DOHH2 (cell line): ENCODE data around the gene PLPPR1.

Experiments
- H3F3A ChIP-seq: fragments of 200-600 bp; sonication (generic), shearing (Covaris generic); 2 replicates; pipeline ENCODE4 v1.6.0; 2016; ENCODE audit warnings: antibody characterized with exemption, mild to moderate bottlenecking; ENCODE audit not compliant: control insufficient read depth, insufficient read depth
- H3K27ac ChIP-seq: fragments of 200-600 bp; sonication (generic); 2 replicates; pipeline ENCODE4 v1.5.1; 2014; ENCODE audit warnings: low read depth, mild to moderate bottlenecking, low read length, moderate library complexity
- H3K27me3 ChIP-seq: fragments of 200-600 bp; sonication (generic); 2 replicates; pipeline ENCODE4 v1.6.1; 2014; ENCODE audit warnings: mild to moderate bottlenecking, low read length, mixed read lengths; ENCODE audit not compliant: control insufficient read depth
- H3K36me3 ChIP-seq: fragments of 200-600 bp; sonication (generic); 2 replicates; pipeline ENCODE4 v1.6.1; 2014; ENCODE audit warnings: mild to moderate bottlenecking, low read length, moderate library complexity, mixed read lengths; ENCODE audit not compliant: control insufficient read depth
- H3K4me1 ChIP-seq: fragments of 200-600 bp; sonication (generic); 2 replicates; pipeline ENCODE4 v1.6.1; 2014; ENCODE audit warnings: mild to moderate bottlenecking, low read length, mixed read lengths; ENCODE audit not compliant: control insufficient read depth
- H3K4me2 ChIP-seq: fragments of 200-600 bp; sonication (generic); 2 replicates; pipeline ENCODE4 v1.6.0; 2014; ENCODE audit warnings: mild to moderate bottlenecking, low read length, moderate library complexity
- H3K4me3 ChIP-seq: fragments of 200-600 bp; sonication (generic); 2 replicates; pipeline ENCODE4 v1.5.1; 2014; ENCODE audit warnings: mild to moderate bottlenecking, low read length, mixed read lengths
- H3K79me2 ChIP-seq: fragments of 200-600 bp; sonication (generic); 2 replicates; pipeline ENCODE4 v1.6.1; 2014; ENCODE audit warnings: mild to moderate bottlenecking, low read length, mixed read lengths; ENCODE audit not compliant: control insufficient read depth
- H3K9me2 ChIP-seq: fragments of 200-600 bp; sonication (generic); replicated peaks from 2 replicates; pipeline ENCODE4 v1.6.1; 2014; ENCODE audit warnings: mild to moderate bottlenecking, low read length, mixed read lengths; ENCODE audit not compliant: control insufficient read depth
- H3K9me3 ChIP-seq: fragments of 200-600 bp; sonication (generic); 2 replicates; pipeline ENCODE4 v1.6.1; 2014; ENCODE audit warnings: antibody characterized with exemption, low read length, mixed read lengths; ENCODE audit not compliant: control insufficient read depth, insufficient read depth
- H4K20me1 ChIP-seq: fragments of 200-600 bp; sonication (generic); 2 replicates; pipeline ENCODE4 v1.6.0; 2014; ENCODE audit warnings: low read depth, mild to moderate bottlenecking, antibody characterized with exemption, low read length, moderate library complexity; ENCODE audit not compliant: control insufficient read depth, insufficient read depth
- CTCF ChIP-seq: fragments of 200-600 bp; sonication (generic); IDR thresholded peaks from one replicate; pipeline ENCODE4 v1.5.1; 2014; ENCODE audit warnings: antibody characterized with exemption, mild to moderate bottlenecking, low read depth, low read length; ENCODE audit not compliant: poor library complexity, severe bottlenecking
- EZH2phosphoT487 ChIP-seq: fragments of 200-600 bp; sonication (generic); IDR thresholded peaks from 2 replicates; pipeline ENCODE4 v1.6.1; 2017; ENCODE audit warnings: borderline replicate concordance, mild to moderate bottlenecking, antibody characterized with exemption, low read length, moderate library complexity, mixed read lengths

The PLPPR1 gene

GRCh38 chr9:101191723-101192122 lies 163.2 kb downstream of the PLPPR1 start:
- Histone ChIP-seq H3K9me3 (no peaks in the 10 kb centered on the region), H3K27ac (no peak overlapping the region), H3K4me1 (no peaks in the 10 kb centered on the region), H3F3A (no peaks in the 10 kb centered on the region), H3K4me3 (no peak overlapping the region), H3K9me2 (no peaks in the 10 kb centered on the region), H3K4me2 (no peak overlapping the region), H3K36me3 (no peaks in the 10 kb centered on the region), H4K20me1 (no peaks in the 10 kb centered on the region), H3K79me2 (no peaks in the 10 kb centered on the region), H3K27me3 (no peaks in the 10 kb centered on the region)
- no peak for TF ChIP-seq EZH2phosphoT487
- no peak for TF ChIP-seq CTCF

GRCh38 chr9:101197026-101197425 lies 168.5 kb downstream of the PLPPR1 start:
- no peak overlapping the region for H3K4me3 ChIP-seq
- H3K27ac ChIP-seq: no peak overlapping the region
- H3K36me3 ChIP-seq: no peaks in the 10 kb centered on the region
- no peaks in the 10 kb centered on the region for H3K9me3 ChIP-seq
- H3K27me3 ChIP-seq: peaks cover 9% of the 10 kb centered on the region
- no peaks in the 10 kb centered on the region for H3K9me2 ChIP-seq
- H3K79me2 ChIP-seq: no peaks in the 10 kb centered on the region
- H4K20me1 ChIP-seq: no peaks in the 10 kb centered on the region
- TF ChIP-seq EZH2phosphoT487 (no peak), CTCF (no peak)
- no peaks in the 10 kb centered on the region for H3F3A ChIP-seq
- no peak overlapping the region for H3K4me2 ChIP-seq
- no peaks in the 10 kb centered on the region for H3K4me1 ChIP-seq

GRCh38 chr9:101200852-101201251 lies 172.3 kb downstream of the PLPPR1 start:
- no peaks in the 10 kb centered on the region for H3K9me2 ChIP-seq
- no peaks in the 10 kb centered on the region for H3F3A ChIP-seq
- no peaks in the 10 kb centered on the region for H3K9me3 ChIP-seq
- H3K79me2 ChIP-seq: no peaks in the 10 kb centered on the region
- TF ChIP-seq CTCF: no peak
- H3K36me3 ChIP-seq: no peaks in the 10 kb centered on the region
- H3K4me1 ChIP-seq: no peaks in the 10 kb centered on the region
- H3K27ac ChIP-seq: no peak overlapping the region
- peaks cover 9% of the 10 kb centered on the region for H3K27me3 ChIP-seq
- no peaks in the 10 kb centered on the region for H4K20me1 ChIP-seq
- no peak overlapping the region for H3K4me2 ChIP-seq
- no peak overlapping the region for H3K4me3 ChIP-seq

GRCh38 chr9:101201630-101202029 lies 173.1 kb downstream of the PLPPR1 start:
- Histone ChIP-seq H3K4me2 (no peak overlapping the region), H3K4me3 (no peak overlapping the region), H3F3A (no peaks in the 10 kb centered on the region), H3K27ac (no peak overlapping the region), H3K27me3 (peaks cover 9% of the 10 kb centered on the region), H4K20me1 (no peaks in the 10 kb centered on the region), H3K36me3 (no peaks in the 10 kb centered on the region), H3K9me3 (no peaks in the 10 kb centered on the region), H3K79me2 (no peaks in the 10 kb centered on the region), H3K4me1 (no peaks in the 10 kb centered on the region), H3K9me2 (no peaks in the 10 kb centered on the region)
- no peak for TF ChIP-seq CTCF
- TF ChIP-seq EZH2phosphoT487: no peak
